ENCODE results near the gene DGKB.

GRCh38 chr7:14738086-14738485 lies 164.5 kb downstream of the DGKB start:
- TF ChIP-seq CTCF (IDR thresholded peaks at IDR 0.05) (no peak), POLR2A (IDR thresholded peaks at IDR 0.05) (no peak), EP300 (IDR thresholded peaks at IDR 0.05) (no peak)

Measured in sigmoid colon (tissue), 4 donors.